LNCaP clone FGC (cell line): Measurements from ENCODE around the gene XYLT1.

ENCODE experiments used
- DNase-seq: peaks from one replicate; pipeline ENCODE4 v3.0.0-alpha.2; 2011; ENCODE audit warnings: low read depth
- H3K4me3 ChIP-seq: 2 replicates; pipeline ENCODE4 v1.5.1; 2011; ENCODE audit warnings: mild to moderate bottlenecking, low read depth, low read length, control low read depth
- CTCF ChIP-seq: IDR thresholded peaks from 2 replicates; pipeline ENCODE4 v1.5.1; 2012; ENCODE audit warnings: mild to moderate bottlenecking; ENCODE audit not compliant: control insufficient read depth, insufficient read depth; ENCODE audit errors: extremely low read depth

XYLT1 gene

GRCh38 chr16:17370731-17371285 is 100.0 kb downstream of the XYLT1 start:
- TF ChIP-seq CTCF = no peak
- no peak for DNase-seq

GRCh38 chr16:17370223-17370707 is 100.5 kb downstream of the XYLT1 start:
- no peak overlapping the region for H3K4me3 ChIP-seq
- no peak for DNase-seq
- TF ChIP-seq CTCF = no peak

More at GRCh38 chr16:17370731-17371285, 100.0 kb downstream of the XYLT1 start:
- no peak overlapping the region for H3K4me3 ChIP-seq

GRCh38 chr16:17369421-17370222 is 101.1 kb downstream of the XYLT1 start:
- DNase-seq = no peak
- no peak overlapping the region for H3K4me3 ChIP-seq
- TF ChIP-seq CTCF = no peak

GRCh38 chr16:17368951-17369350 is 101.8 kb downstream of the XYLT1 start:
- no peak overlapping the region for H3K4me3 ChIP-seq
- no peak for DNase-seq
- no peak for TF ChIP-seq CTCF

GRCh38 chr16:17368446-17368845 is 102.3 kb downstream of the XYLT1 start:
- no peak for TF ChIP-seq CTCF

GRCh38 chr16:17367923-17368322 is 102.8 kb downstream of the XYLT1 start:
- no peak for DNase-seq
- no peak overlapping the region for H3K4me3 ChIP-seq
- no peak for TF ChIP-seq CTCF

More at GRCh38 chr16:17368446-17368845, 102.3 kb downstream of the XYLT1 start:
- H3K4me3 ChIP-seq = no peak overlapping the region
- no peak for DNase-seq

- TF ChIP-seq CTCF = no peak
- no peak for DNase-seq
- H3K4me3 ChIP-seq = no peak overlapping the region
Observed at GRCh38 chr16:17367036-17367435, 103.7 kb downstream of the XYLT1 start.
